H9 (cell line): Measurements from ENCODE around the gene RSAD1. TPM values are rescaled to one million over a fixed set of nuclear protein-coding genes. Genes with fewer than 3 reads are reported as not detected.

Experiments used
- DNase-seq: peaks from one replicate; pipeline ENCODE4 v3.0.0-alpha.2; 2017
- H2AFZ ChIP-seq: one replicate; pipeline ENCODE4 v1.6.1; 2013; ENCODE audit warnings: mild to moderate bottlenecking, low read length, control low read depth, moderate library complexity
- H2AK5ac ChIP-seq: 2 replicates; pipeline ENCODE4 v1.6.1; 2013; ENCODE audit warnings: low read length, control low read depth, mixed read lengths; ENCODE audit not compliant: insufficient read length
- H2BK120ac ChIP-seq: one replicate; pipeline ENCODE4 v1.6.1; 2013; ENCODE audit warnings: low read depth, mild to moderate bottlenecking, low read length, control low read depth, inconsistent platforms; ENCODE audit not compliant: poor library complexity, severe bottlenecking
- H2BK12ac ChIP-seq: 2 replicates; pipeline ENCODE4 v1.6.1; 2013; ENCODE audit warnings: low read length, control low read depth, mixed read lengths, low read depth; ENCODE audit not compliant: insufficient read length
- H2BK15ac ChIP-seq: 2 replicates; pipeline ENCODE4 v1.6.1; 2013; ENCODE audit warnings: low read depth, low read length, control low read depth
- H2BK20ac ChIP-seq: one replicate; pipeline ENCODE4 v1.6.1; 2013; ENCODE audit warnings: low read depth, mild to moderate bottlenecking, low read length, control low read depth, inconsistent platforms; ENCODE audit not compliant: poor library complexity, severe bottlenecking
- H2BK5ac ChIP-seq: 2 replicates; pipeline ENCODE4 v1.6.1; 2013; ENCODE audit warnings: low read length, control low read depth, mixed read lengths; ENCODE audit not compliant: insufficient read length
- H3K14ac ChIP-seq: 2 replicates; pipeline ENCODE4 v1.6.1; 2013; ENCODE audit warnings: low read length, control low read depth; ENCODE audit not compliant: insufficient read depth
- H3K18ac ChIP-seq: 2 replicates; pipeline ENCODE4 v1.6.1; 2013; ENCODE audit warnings: low read depth, mild to moderate bottlenecking, mixed read lengths, low read length, control low read depth; ENCODE audit not compliant: insufficient read length
- H3K23ac ChIP-seq: 2 replicates; pipeline ENCODE4 v1.6.1; 2013; ENCODE audit warnings: low read length, control low read depth, mixed read lengths, low read depth; ENCODE audit not compliant: insufficient read length
- H3K23me2 ChIP-seq: 2 replicates; pipeline ENCODE4 v1.6.1; 2013; ENCODE audit warnings: low read depth, mild to moderate bottlenecking, mixed read lengths, low read length, control low read depth; ENCODE audit not compliant: insufficient read length, poor library complexity, severe bottlenecking
- H3K27ac ChIP-seq: 2 replicates; pipeline ENCODE4 v1.5.1; 2013; ENCODE audit warnings: low read length, control low read depth, mixed read lengths, low read depth; ENCODE audit not compliant: insufficient read length
- H3K27me3 ChIP-seq: 2 replicates; pipeline ENCODE4 v1.6.1; 2013; ENCODE audit warnings: low read length, control low read depth, inconsistent platforms; ENCODE audit not compliant: insufficient read depth
- H3K4ac ChIP-seq: 2 replicates; pipeline ENCODE4 v1.6.1; 2013; ENCODE audit warnings: low read depth, mild to moderate bottlenecking, control low read depth, inconsistent platforms, low read length, moderate library complexity
- H3K4me1 ChIP-seq: 2 replicates; pipeline ENCODE4 v1.6.1; 2013; ENCODE audit warnings: low read length, control low read depth, inconsistent platforms; ENCODE audit not compliant: insufficient read depth
- H3K4me2 ChIP-seq: 2 replicates; pipeline ENCODE4 v1.6.1; 2013; ENCODE audit warnings: low read length, control low read depth, mixed read lengths; ENCODE audit not compliant: insufficient read length, insufficient read depth
- H3K56ac ChIP-seq: 2 replicates; pipeline ENCODE4 v1.6.1; 2013; ENCODE audit warnings: low read depth, mild to moderate bottlenecking, mixed read lengths, low read length, control low read depth; ENCODE audit not compliant: insufficient read length
- H3K79me1 ChIP-seq: 2 replicates; pipeline ENCODE4 v1.6.1; 2013; ENCODE audit warnings: low read depth, mild to moderate bottlenecking, moderate library complexity, low read length, control low read depth, inconsistent platforms; ENCODE audit not compliant: insufficient read depth, poor library complexity, severe bottlenecking
- H3K79me2 ChIP-seq: 2 replicates; pipeline ENCODE4 v1.6.1; 2013; ENCODE audit warnings: low read length, control low read depth, inconsistent platforms; ENCODE audit not compliant: insufficient read depth
- H3K9ac ChIP-seq: 2 replicates; pipeline ENCODE4 v1.6.1; 2013; ENCODE audit warnings: low read length, control low read depth, mixed read lengths; ENCODE audit not compliant: insufficient read length; ENCODE audit errors: extremely low read depth
- H3K9me3 ChIP-seq: one replicate; pipeline ENCODE4 v1.6.1; 2013; ENCODE audit warnings: low read depth, low read length, inconsistent platforms; ENCODE audit not compliant: control insufficient read depth
- H3T11ph ChIP-seq: one replicate; pipeline ENCODE4 v1.6.1; 2013; ENCODE audit warnings: mild to moderate bottlenecking, low read length, control low read depth, inconsistent platforms
- H4K20me1 ChIP-seq: one replicate; pipeline ENCODE4 v1.6.1; 2013; ENCODE audit not compliant: control insufficient read depth, insufficient read length, insufficient read depth
- H4K5ac ChIP-seq: 2 replicates; pipeline ENCODE4 v1.6.1; 2013; ENCODE audit warnings: low read depth, mild to moderate bottlenecking, mixed read lengths, low read length, control low read depth; ENCODE audit not compliant: insufficient read length
- H4K8ac ChIP-seq: replicated peaks from 2 replicates; pipeline ENCODE4 v1.6.1; 2013; ENCODE audit warnings: low read length, control low read depth, mixed read lengths, low read depth; ENCODE audit not compliant: insufficient read length
- H4K91ac ChIP-seq: 2 replicates; pipeline ENCODE4 v1.6.1; 2013; ENCODE audit warnings: low read depth, mild to moderate bottlenecking, moderate library complexity, mixed read lengths, low read length, control low read depth; ENCODE audit not compliant: insufficient read length
- H3K27ac Mint-ChIP-seq, 3 experiments: 2 replicates in 2 of 3; 3 replicates in 1 of 3; pipeline ENCODE4 v1.8.0; 2020 to 2021; ENCODE audit warnings: mixed read lengths in 3 of 3, mild to moderate bottlenecking in 1 of 3, moderate library complexity in 1 of 3
- H3K27me3 Mint-ChIP-seq: 2 replicates; pipeline ENCODE4 v1.8.0; 2021; ENCODE audit warnings: low read depth, mild to moderate bottlenecking, moderate library complexity, mixed read lengths
- H3K36me3 Mint-ChIP-seq, 3 experiments: 2 replicates in 2 of 3; 3 replicates in 1 of 3; pipeline ENCODE4 v1.8.0; 2020 to 2021; ENCODE audit warnings: low read depth in 3 of 3, mixed read lengths in 3 of 3; ENCODE audit not compliant: insufficient read depth in 1 of 3
- H3K4me1 Mint-ChIP-seq, 2 experiments: 2 replicates each; pipeline ENCODE4 v1.8.0; 2020; ENCODE audit warnings: mixed read lengths in 2 of 2
- H3K4me3 Mint-ChIP-seq, 2 experiments: 2 replicates in 1 of 2; 3 replicates in 1 of 2; pipeline ENCODE4 v1.8.0; 2020 to 2021; ENCODE audit warnings: mild to moderate bottlenecking in 2 of 2, mixed read lengths in 2 of 2, moderate library complexity in 1 of 2
- H3K9me3 Mint-ChIP-seq, 2 experiments: 2 replicates in 1 of 2; 3 replicates in 1 of 2; pipeline ENCODE4 v1.8.0; 2020; ENCODE audit warnings: mild to moderate bottlenecking in 2 of 2, mixed read lengths in 2 of 2, moderate library complexity in 1 of 2
- WGBS: extraction: QIAGEN DNeasy Blood & Tissue Kit; methylation state at CpG from one replicate; pipeline ENCODE4 v1.1.7; 2013; ENCODE audit warnings: missing lambda C conversion rate, low lambda C conversion rate, mixed read lengths; ENCODE audit not compliant: insufficient read length; ENCODE audit errors: extremely low coverage; 5-methylcytosine and 5-hydroxymethylcytosine counted together
- total RNA-seq: library from RNA; stranded (reverse); gene quantifications from 2 replicates; pipeline ENCODE4 v1.2.1, GENCODE V29; 2021
- TF ChIP-seq, protein P1 (sequence below): fragments of 200-600 bp; sonication (generic); conservative IDR thresholded peaks from 3 replicates; pipeline ENCODE4 v1.8.0; 2021; ENCODE audit warnings: antibody characterized with exemption, mild to moderate bottlenecking

The RSAD1 gene
- total RNA-seq, 1 experiment from 2014 or later, result 27.9 TPM

DNA sequence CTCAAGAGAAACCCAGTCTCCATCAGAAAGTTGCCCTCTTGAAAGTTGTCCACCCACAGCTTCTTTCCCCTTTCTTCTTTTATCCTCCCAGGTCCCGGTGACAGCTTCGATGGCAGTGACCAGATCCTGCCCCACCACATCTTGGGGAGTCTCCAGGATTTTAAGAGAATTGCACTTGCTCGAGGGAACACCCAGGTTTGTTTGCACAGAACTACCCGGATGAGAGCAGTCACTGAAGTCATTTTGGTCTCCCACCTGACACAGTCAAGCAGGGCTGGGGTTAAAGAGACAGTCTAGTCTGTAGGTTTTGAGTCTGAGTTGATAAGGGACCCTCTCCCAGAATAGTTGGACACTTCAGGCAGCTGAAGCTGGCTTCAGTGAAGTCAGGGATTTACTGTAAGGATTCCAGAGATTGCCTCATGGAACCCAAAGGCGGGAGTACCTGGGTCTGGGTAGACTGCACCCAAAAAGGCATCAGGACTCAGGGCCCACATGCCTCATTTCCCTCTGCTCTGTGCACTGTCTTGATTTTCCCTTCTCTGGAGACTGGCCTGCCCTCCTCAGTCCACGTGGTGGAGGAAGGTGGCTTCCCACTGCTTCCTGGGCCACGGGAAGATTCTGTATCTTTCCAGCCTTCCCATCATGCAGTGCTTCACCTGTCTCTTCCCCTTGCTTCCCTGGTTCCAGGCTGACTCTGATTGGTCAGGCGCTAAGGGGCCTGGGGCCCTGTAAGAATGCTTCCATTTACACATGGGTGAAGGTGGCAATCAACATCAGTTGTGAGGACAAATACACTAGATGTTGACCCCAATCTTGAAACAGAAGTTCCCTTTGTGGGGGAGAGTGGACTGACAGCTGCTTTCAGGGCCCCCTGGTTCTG lies 39.1 kb downstream of the RSAD1 start:
- no peak overlapping the region for H2BK20ac ChIP-seq
- H3K4ac ChIP-seq, result no peak overlapping the region
- no peak overlapping the region for H4K8ac ChIP-seq
- no peaks in the 10 kb centered on the region for H4K20me1 ChIP-seq
- H3K27ac Mint-ChIP-seq, result peak overlapping the region in 1 of 3 experiments; percentile 40; a peak in 1 of 7 replicates
- no peaks in the 10 kb centered on the region for H3K4me1 ChIP-seq
- no peak for DNase-seq
- H3K4me3 Mint-ChIP-seq, result no peak overlapping the region
- H2BK5ac ChIP-seq, result no peak overlapping the region
- no peak overlapping the region for H3K4me2 ChIP-seq
- TF ChIP-seq, protein P1, sequence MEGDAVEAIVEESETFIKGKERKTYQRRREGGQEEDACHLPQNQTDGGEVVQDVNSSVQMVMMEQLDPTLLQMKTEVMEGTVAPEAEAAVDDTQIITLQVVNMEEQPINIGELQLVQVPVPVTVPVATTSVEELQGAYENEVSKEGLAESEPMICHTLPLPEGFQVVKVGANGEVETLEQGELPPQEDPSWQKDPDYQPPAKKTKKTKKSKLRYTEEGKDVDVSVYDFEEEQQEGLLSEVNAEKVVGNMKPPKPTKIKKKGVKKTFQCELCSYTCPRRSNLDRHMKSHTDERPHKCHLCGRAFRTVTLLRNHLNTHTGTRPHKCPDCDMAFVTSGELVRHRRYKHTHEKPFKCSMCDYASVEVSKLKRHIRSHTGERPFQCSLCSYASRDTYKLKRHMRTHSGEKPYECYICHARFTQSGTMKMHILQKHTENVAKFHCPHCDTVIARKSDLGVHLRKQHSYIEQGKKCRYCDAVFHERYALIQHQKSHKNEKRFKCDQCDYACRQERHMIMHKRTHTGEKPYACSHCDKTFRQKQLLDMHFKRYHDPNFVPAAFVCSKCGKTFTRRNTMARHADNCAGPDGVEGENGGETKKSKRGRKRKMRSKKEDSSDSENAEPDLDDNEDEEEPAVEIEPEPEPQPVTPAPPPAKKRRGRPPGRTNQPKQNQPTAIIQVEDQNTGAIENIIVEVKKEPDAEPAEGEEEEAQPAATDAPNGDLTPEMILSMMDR, result no peak
- H3K4me1 Mint-ChIP-seq, result peaks cover 13 to 18% of the 10 kb centered on the region in 2 experiments
- H3K23ac ChIP-seq, result no peak overlapping the region
- H3K27me3 Mint-ChIP-seq, result peaks cover 6% of the 10 kb centered on the region; the same call in 1 of the 2 replicates
- no peak overlapping the region for H4K5ac ChIP-seq
- no peak overlapping the region for H3K14ac ChIP-seq
- no peak overlapping the region for H2BK120ac ChIP-seq
- H4K91ac ChIP-seq, result no peak overlapping the region
- H3K27ac ChIP-seq, result no peak overlapping the region
- H3K79me1 ChIP-seq, result no peaks in the 10 kb centered on the region
- no peak overlapping the region for H2AFZ ChIP-seq
- H2AK5ac ChIP-seq, result no peak overlapping the region
- H2BK15ac ChIP-seq, result no peak overlapping the region
- WGBS, result no CpG with 5 or more reads among the region's 8 CpGs
- H3K56ac ChIP-seq, result no peak overlapping the region
- no peaks in the 10 kb centered on the region for H3K36me3 Mint-ChIP-seq
- no peak overlapping the region for H3K18ac ChIP-seq
- no peak overlapping the region for H3T11ph ChIP-seq
- H2BK12ac ChIP-seq, result no peak overlapping the region
- no peaks in the 10 kb centered on the region for H3K79me2 ChIP-seq
- no peak overlapping the region for H3K9ac ChIP-seq
- no peaks in the 10 kb centered on the region for H3K9me3 Mint-ChIP-seq
- no peaks in the 10 kb centered on the region for H3K27me3 ChIP-seq
- no peaks in the 10 kb centered on the region for H3K23me2 ChIP-seq
- H3K9me3 ChIP-seq, result no peaks in the 10 kb centered on the region
